Body of pancreas (tissue), 4 donors: Measurements from ENCODE around the gene OR10P1.

Experiments
- POLR2A ChIP-seq, 3 donors: fragments of 450-650 bp; IDR thresholded peaks; one replicate each; pipeline ENCODE4 v1.6.1; 2016; ENCODE audit warnings: antibody characterized with exemption in 3 of 3, mild to moderate bottlenecking in 2 of 3
- TF ChIP-seq, protein P1 (sequence below), 7 experiments: fragments of 450-650 bp in 4 of 7; fragments of 200-600 bp in 3 of 7; sonication (generic) in 3 of 7; IDR thresholded peaks; one replicate each; pipeline ENCODE4 v1.5.1; 2016 to 2019; ENCODE audit warnings: antibody characterized with exemption in 7 of 7

DNA sequence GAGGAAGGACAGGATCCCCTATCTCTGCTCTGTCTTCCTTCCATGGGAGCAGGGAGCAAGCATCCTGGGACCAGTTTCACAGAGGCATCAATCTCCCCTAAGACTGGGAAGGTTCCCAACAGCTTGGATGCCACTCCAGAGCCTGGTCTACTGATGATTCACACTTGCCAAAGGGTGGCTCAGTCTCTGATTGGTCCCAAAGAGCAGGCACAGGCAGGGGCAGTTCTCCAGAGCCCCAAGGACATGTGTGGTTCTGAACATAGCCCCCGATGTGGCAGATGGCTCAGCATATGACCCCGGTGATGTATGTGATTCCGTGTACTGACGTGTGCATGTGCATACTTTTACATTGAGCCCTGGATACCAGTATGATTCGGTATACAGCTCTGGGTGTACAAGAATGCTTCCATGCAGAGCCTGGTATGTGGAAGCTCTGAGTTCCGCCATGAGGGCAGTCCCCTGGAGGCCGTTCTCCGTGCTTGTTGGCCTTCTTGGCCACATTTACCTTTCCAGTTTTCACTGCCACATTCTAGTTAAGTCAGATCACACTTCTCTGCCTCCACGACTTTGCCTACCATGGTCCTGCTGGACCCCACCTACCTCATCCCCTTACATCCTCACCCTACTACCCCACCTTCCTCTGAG, 49.8 kb downstream of the OR10P1 start:
- TF ChIP-seq, protein P1, sequence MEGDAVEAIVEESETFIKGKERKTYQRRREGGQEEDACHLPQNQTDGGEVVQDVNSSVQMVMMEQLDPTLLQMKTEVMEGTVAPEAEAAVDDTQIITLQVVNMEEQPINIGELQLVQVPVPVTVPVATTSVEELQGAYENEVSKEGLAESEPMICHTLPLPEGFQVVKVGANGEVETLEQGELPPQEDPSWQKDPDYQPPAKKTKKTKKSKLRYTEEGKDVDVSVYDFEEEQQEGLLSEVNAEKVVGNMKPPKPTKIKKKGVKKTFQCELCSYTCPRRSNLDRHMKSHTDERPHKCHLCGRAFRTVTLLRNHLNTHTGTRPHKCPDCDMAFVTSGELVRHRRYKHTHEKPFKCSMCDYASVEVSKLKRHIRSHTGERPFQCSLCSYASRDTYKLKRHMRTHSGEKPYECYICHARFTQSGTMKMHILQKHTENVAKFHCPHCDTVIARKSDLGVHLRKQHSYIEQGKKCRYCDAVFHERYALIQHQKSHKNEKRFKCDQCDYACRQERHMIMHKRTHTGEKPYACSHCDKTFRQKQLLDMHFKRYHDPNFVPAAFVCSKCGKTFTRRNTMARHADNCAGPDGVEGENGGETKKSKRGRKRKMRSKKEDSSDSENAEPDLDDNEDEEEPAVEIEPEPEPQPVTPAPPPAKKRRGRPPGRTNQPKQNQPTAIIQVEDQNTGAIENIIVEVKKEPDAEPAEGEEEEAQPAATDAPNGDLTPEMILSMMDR (IDR thresholded peaks at IDR 0.05): no peak
- no peak for TF ChIP-seq POLR2A (IDR thresholded peaks at IDR 0.05)
